CD14-positive monocyte (primary cell): ENCODE data around the gene SCPEP1. TPM values are rescaled to one million over a fixed set of nuclear protein-coding genes. Genes with fewer than 3 reads are reported as not detected.
"Not testable (repeated sequence)": the region's sequence is repeated elsewhere in the genome, so short reads cannot be mapped to it uniquely, and the experiment has no call there.

ENCODE experiments used
- DNase-seq, 3 donors: peaks; one replicate each; pipeline ENCODE4 v3.0.0-alpha.2; 2011 to 2022
- H2AFZ ChIP-seq: 2 replicates; pipeline ENCODE4 v1.6.0; 2012; ENCODE audit warnings: mild to moderate bottlenecking, low read depth, low read length, inconsistent platforms; ENCODE audit not compliant: insufficient read depth, poor library complexity, severe bottlenecking
- H3K27ac ChIP-seq, 2 donors: 1 replicate in 1 of 2; 2 replicates in 1 of 2; pipeline ENCODE4 v1.5.1; 2012 to 2013; ENCODE audit warnings: low read length in 2 of 2, control low read depth in 1 of 2, inconsistent platforms in 1 of 2, low read depth in 1 of 2, mild to moderate bottlenecking in 1 of 2
- H3K27me3 ChIP-seq, 2 donors: one replicate each; pipeline versions ENCODE4 v1.6.0 to v1.6.1; 2011 to 2013; ENCODE audit warnings: low read length in 2 of 2; ENCODE audit not compliant: control insufficient read depth in 2 of 2, insufficient read depth in 2 of 2
- H3K36me3 ChIP-seq, 2 donors: replicated peaks in 1 of 2; 1 replicate in 1 of 2; 2 replicates in 1 of 2; pipeline versions ENCODE4 v1.5.1 to v1.6.1; 2012 to 2013; ENCODE audit warnings: low read length in 2 of 2, control low read depth in 1 of 2, inconsistent platforms in 1 of 2, mild to moderate bottlenecking in 1 of 2; ENCODE audit not compliant: insufficient read depth in 2 of 2, control insufficient read depth in 1 of 2
- H3K4me1 ChIP-seq, 2 donors: 1 replicate in 1 of 2; 2 replicates in 1 of 2; pipeline versions ENCODE4 v1.5.1 to v1.6.1; 2012 to 2013; ENCODE audit warnings: low read length in 2 of 2, control low read depth in 1 of 2, inconsistent platforms in 1 of 2, mild to moderate bottlenecking in 1 of 2, moderate library complexity in 1 of 2; ENCODE audit not compliant: insufficient read depth in 2 of 2, control insufficient read depth in 1 of 2
- H3K4me2 ChIP-seq: replicated peaks from 2 replicates; pipeline ENCODE3; 2012; ENCODE audit warnings: low read length, moderate library complexity, mild to moderate bottlenecking; ENCODE audit not compliant: poor library complexity, severe bottlenecking; ENCODE audit errors: extremely low read depth
- H3K4me3 ChIP-seq, 3 experiments: fragments of 200-600 bp in 1 of 3; sonication (generic) in 1 of 3; replicated peaks in 1 of 3; 1 replicate in 2 of 3; 2 replicates in 1 of 3; pipeline ENCODE4 v1.5.1; 2011 to 2013; ENCODE audit warnings: low read length in 3 of 3, mild to moderate bottlenecking in 3 of 3, control low read depth in 2 of 3, low read depth in 2 of 3, inconsistent platforms in 1 of 3, moderate library complexity in 1 of 3
- H3K79me2 ChIP-seq: 2 replicates; pipeline ENCODE4 v1.6.0; 2012; ENCODE audit warnings: mild to moderate bottlenecking, control low read depth, inconsistent platforms, low read length, moderate library complexity; ENCODE audit not compliant: insufficient read depth
- H3K9ac ChIP-seq: 2 replicates; pipeline ENCODE4 v1.6.0; 2017; ENCODE audit warnings: low read length, mild to moderate bottlenecking; ENCODE audit not compliant: insufficient read depth, poor library complexity, severe bottlenecking
- H3K9me3 ChIP-seq, 2 donors: replicated peaks in 1 of 2; 1 replicate in 1 of 2; 2 replicates in 1 of 2; pipeline versions ENCODE4 v1.5.1 to v1.6.1; 2012 to 2013; ENCODE audit warnings: low read length in 2 of 2, control low read depth in 1 of 2; ENCODE audit not compliant: control insufficient read depth in 1 of 2, insufficient read depth in 1 of 2
- H4K20me1 ChIP-seq: 2 replicates; pipeline ENCODE4 v1.6.0; 2012; ENCODE audit warnings: mild to moderate bottlenecking, low read length, control low read depth, moderate library complexity; ENCODE audit not compliant: insufficient read depth
- H3K27ac Mint-ChIP-seq, 7 donors: one replicate each; pipeline ENCODE4 v1.8.0; 2020; ENCODE audit warnings: mild to moderate bottlenecking in 7 of 7, mixed read lengths in 7 of 7, moderate library complexity in 6 of 7, inconsistent platforms in 2 of 7
- H3K27me3 Mint-ChIP-seq, 3 donors: one replicate each; pipeline ENCODE4 v1.8.0; 2021 to 2022; ENCODE audit warnings: low read depth in 3 of 3, mild to moderate bottlenecking in 3 of 3, mixed read lengths in 3 of 3, moderate library complexity in 3 of 3, inconsistent platforms in 1 of 3
- H3K36me3 Mint-ChIP-seq, 2 donors: one replicate each; pipeline ENCODE4 v1.8.0; 2020; ENCODE audit warnings: mixed read lengths in 2 of 2, inconsistent platforms in 1 of 2, mild to moderate bottlenecking in 1 of 2
- H3K4me1 Mint-ChIP-seq: one replicate; pipeline ENCODE4 v1.8.0; 2020; ENCODE audit warnings: mild to moderate bottlenecking, mixed read lengths
- H3K4me3 Mint-ChIP-seq, 2 donors: one replicate each; pipeline ENCODE4 v1.8.0; 2020; ENCODE audit warnings: mild to moderate bottlenecking in 2 of 2, mixed read lengths in 2 of 2, moderate library complexity in 1 of 2
- H3K9me3 Mint-ChIP-seq, 7 donors: one replicate each; pipeline ENCODE4 v1.8.0; 2020 to 2022; ENCODE audit warnings: mixed read lengths in 7 of 7, mild to moderate bottlenecking in 6 of 7, moderate library complexity in 6 of 7, inconsistent platforms in 2 of 7
- CTCF ChIP-seq: fragments of 200-600 bp; IDR thresholded peaks from one replicate; pipeline ENCODE4 v1.8.0; 2022; ENCODE audit warnings: antibody characterized with exemption, mild to moderate bottlenecking
- WGBS: methylation state at CpG from one replicate; pipeline ENCODE4 v1.1.5; 2013; ENCODE audit warnings: missing lambda C conversion rate; ENCODE audit not compliant: insufficient coverage; 5-methylcytosine and 5-hydroxymethylcytosine counted together
- intact Hi-C, 2 donors: fragments of 100-400 bp; cut with micrococcal nuclease; formaldehyde crosslinking; loops; one replicate each; pipeline versions ENCODE4 v1.15.0 to v1.15.1; 2023
- polyA plus RNA-seq, 3 donors: library from polyadenylated mRNA; depleted of rRNA in 1 of 3; unstranded in 2 of 3; stranded (reverse) in 1 of 3; fragments of 300-500 nt in 2 of 3; fragments of >200 nt in 1 of 3; fragmentation: Illumina TruSeq in 2 of 3; gene quantifications; 1 replicate in 2 of 3; 2 replicates in 1 of 3; pipeline ENCODE4 v1.2.3, GENCODE V29; 2012 to 2021

SCPEP1 gene
- polyA plus RNA-seq, 3 donors, result 373 to 451 (median 426) TPM

- H3K27ac Mint-ChIP-seq, DNase-seq, H3K36me3 Mint-ChIP-seq, H3K79me2 ChIP-seq, H3K9me3 ChIP-seq, H3K27ac ChIP-seq, H3K4me3 ChIP-seq, H3K9ac ChIP-seq, H3K4me1 Mint-ChIP-seq, H3K4me3 Mint-ChIP-seq, H4K20me1 ChIP-seq, H3K9me3 Mint-ChIP-seq, H3K27me3 ChIP-seq, H2AFZ ChIP-seq, intact Hi-C loops, H3K4me2 ChIP-seq, H3K27me3 Mint-ChIP-seq, H3K4me1 ChIP-seq, H3K36me3 ChIP-seq: not testable (repeated sequence)
- 92% methylated on average over 2 of the region's 6 CpGs for WGBS
Measured at GRCh38 chr17:56965681-56966080, 12.2 kb upstream of the SCPEP1 start.

GRCh38 chr17:56966338-56966737 lies 11.6 kb upstream of the SCPEP1 start:
- H3K9me3 ChIP-seq, result peaks cover 0 to 3% of the 10 kb centered on the region in 2 donors
- intact Hi-C loops, result no loop called here
- no peak for DNase-seq
- H3K4me3 Mint-ChIP-seq, result no peak overlapping the region
- H3K27ac ChIP-seq, result no peak overlapping the region
- H3K36me3 ChIP-seq, result no peaks in the 10 kb centered on the region
- no peaks in the 10 kb centered on the region for H3K4me1 Mint-ChIP-seq
- no peaks in the 10 kb centered on the region for H3K4me1 ChIP-seq
- H3K9me3 Mint-ChIP-seq, result peaks cover 0 to 7% (median 0%) of the 10 kb centered on the region in 7 donors
- H4K20me1 ChIP-seq, result no peaks in the 10 kb centered on the region
- H3K79me2 ChIP-seq, result no peaks in the 10 kb centered on the region
- no peak overlapping the region for H3K4me3 ChIP-seq
- no peak for TF ChIP-seq CTCF
- H3K27ac Mint-ChIP-seq, result no peak overlapping the region
- H3K4me2 ChIP-seq, result no peak overlapping the region
- H3K36me3 Mint-ChIP-seq, result no peaks in the 10 kb centered on the region
- peaks cover 1 to 2% (median 2%) of the 10 kb centered on the region in 3 donors for H3K27me3 Mint-ChIP-seq
- no peak overlapping the region for H2AFZ ChIP-seq
- 97% methylated on average over 4 of the region's 5 CpGs for WGBS
- H3K27me3 ChIP-seq, result no peaks in the 10 kb centered on the region
- H3K9ac ChIP-seq, result no peak overlapping the region
